Type B pancreatic cell (in vitro differentiated cells): ENCODE measurements around the gene KRTAP12-3. TPM values are rescaled to one million over a fixed set of nuclear protein-coding genes. Genes with fewer than 3 reads are reported as not detected.
A peak's percentile ranks its signal among the peaks of the same experiment; 100 is the strongest.

Experiments
- DNase-seq: peaks from one replicate; pipeline ENCODE4 v3.0.0; 2021; ENCODE audit warnings: mixed read lengths; ENCODE audit not compliant: unreplicated experiment; ENCODE audit errors: extremely low spot score
- H3K27ac Mint-ChIP-seq: 2 replicates; pipeline ENCODE4 v1.8.0; 2021; ENCODE audit warnings: mild to moderate bottlenecking, mixed read lengths
- H3K27me3 Mint-ChIP-seq: 2 replicates; pipeline ENCODE4 v1.8.0; 2021; ENCODE audit warnings: mixed read lengths
- H3K36me3 Mint-ChIP-seq: 2 replicates; pipeline ENCODE4 v1.8.0; 2021; ENCODE audit warnings: mixed read lengths
- H3K4me1 Mint-ChIP-seq: one replicate; pipeline ENCODE4 v1.8.0; 2021; ENCODE audit warnings: mixed read lengths; ENCODE audit not compliant: unreplicated experiment
- H3K4me3 Mint-ChIP-seq: 2 replicates; pipeline ENCODE4 v1.8.0; 2021; ENCODE audit warnings: mild to moderate bottlenecking, mixed read lengths
- H3K9me3 Mint-ChIP-seq: 2 replicates; pipeline ENCODE4 v1.8.0; 2021; ENCODE audit warnings: mixed read lengths
- total RNA-seq: library from RNA; stranded (reverse); gene quantifications from 2 replicates; pipeline ENCODE4 v1.2.1, GENCODE V29; 2021; ENCODE audit warnings: low replicate concordance
- TF ChIP-seq, protein P1 (sequence below): fragments of 200-600 bp; sonication (generic); conservative IDR thresholded peaks from 2 replicates; pipeline ENCODE4 v1.5.0; 2021; ENCODE audit warnings: antibody characterized with exemption, mild to moderate bottlenecking

The KRTAP12-3 gene
- total RNA-seq, 1 donor from 2014 or later, result not detected

DNA sequence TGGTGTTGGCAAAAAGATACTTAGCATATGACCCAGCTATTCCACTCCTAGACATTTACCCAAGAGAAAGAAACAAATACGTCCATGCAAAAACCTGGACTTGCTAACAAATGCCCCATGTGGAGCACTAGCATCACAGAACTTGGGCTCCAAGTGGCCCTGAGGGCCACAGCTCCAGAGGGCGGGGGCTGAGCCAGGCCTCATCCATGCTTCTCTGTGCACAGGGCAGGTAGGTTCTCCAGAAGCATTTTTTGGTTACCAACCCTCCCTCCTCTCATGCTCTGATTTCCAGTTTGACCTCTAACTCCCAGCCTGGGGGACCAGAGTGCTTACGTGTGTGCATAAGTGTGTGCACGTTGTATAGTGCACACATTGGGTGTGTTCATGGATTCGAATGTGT is 7.0 kb downstream of the KRTAP12-3 start:
- DNase-seq, result peak; percentile 24
- Mint-ChIP-seq H3K4me3 (no peak overlapping the region), H3K4me1 (no peaks in the 10 kb centered on the region), H3K27ac (no peak overlapping the region), H3K9me3 (peaks cover 4% of the 10 kb centered on the region), H3K27me3 (peaks cover 4% of the 10 kb centered on the region), H3K36me3 (no peaks in the 10 kb centered on the region)
- TF ChIP-seq, protein P1, sequence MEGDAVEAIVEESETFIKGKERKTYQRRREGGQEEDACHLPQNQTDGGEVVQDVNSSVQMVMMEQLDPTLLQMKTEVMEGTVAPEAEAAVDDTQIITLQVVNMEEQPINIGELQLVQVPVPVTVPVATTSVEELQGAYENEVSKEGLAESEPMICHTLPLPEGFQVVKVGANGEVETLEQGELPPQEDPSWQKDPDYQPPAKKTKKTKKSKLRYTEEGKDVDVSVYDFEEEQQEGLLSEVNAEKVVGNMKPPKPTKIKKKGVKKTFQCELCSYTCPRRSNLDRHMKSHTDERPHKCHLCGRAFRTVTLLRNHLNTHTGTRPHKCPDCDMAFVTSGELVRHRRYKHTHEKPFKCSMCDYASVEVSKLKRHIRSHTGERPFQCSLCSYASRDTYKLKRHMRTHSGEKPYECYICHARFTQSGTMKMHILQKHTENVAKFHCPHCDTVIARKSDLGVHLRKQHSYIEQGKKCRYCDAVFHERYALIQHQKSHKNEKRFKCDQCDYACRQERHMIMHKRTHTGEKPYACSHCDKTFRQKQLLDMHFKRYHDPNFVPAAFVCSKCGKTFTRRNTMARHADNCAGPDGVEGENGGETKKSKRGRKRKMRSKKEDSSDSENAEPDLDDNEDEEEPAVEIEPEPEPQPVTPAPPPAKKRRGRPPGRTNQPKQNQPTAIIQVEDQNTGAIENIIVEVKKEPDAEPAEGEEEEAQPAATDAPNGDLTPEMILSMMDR, result no peak

DNA sequence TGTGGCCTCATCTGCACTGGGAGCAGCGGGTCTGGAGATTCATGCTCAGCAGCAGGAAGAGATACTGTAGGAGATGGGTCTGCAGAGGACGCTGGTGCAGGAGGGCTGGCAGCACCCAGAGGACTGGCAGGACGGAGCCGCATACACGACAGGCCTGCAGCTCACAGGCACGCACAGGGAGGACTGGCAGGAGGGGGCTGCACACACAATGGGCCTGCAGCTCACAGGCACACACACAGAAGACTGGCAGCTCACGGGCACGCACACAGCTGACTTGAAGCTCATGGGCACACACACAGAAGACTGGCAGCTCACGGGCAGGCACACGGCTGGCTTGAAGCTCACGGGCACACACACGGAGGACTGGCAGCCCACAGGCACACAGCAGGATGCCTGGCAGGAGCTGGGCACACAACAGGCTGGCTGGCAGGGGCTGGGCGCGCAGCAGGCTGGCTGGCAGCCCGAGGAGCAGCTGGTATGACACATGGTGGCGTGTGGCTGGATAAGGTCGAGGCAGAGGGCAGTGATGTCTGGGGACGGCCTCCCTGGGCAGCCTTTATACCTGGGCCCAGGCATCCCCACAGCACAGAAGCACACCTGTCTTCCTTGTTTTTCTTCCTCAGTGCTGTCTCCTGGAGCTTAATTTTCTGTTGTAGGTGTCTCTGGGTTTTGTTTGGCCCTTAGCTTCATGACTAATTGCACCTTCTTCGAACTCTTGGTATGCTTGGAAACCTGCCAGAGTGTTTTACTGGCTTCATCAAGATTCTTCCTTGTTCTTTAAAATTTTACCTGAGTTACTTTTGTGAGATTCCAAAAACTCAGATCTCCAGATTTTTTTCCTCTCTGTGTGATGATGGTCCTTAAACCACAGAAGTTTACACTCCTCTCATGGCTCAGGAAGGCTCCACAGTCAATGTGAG is 8.9 kb downstream of the KRTAP12-3 start, which contains the start of gene KRTAP12-2:
KRTAP12-2 (minus strand) TSS at position 527 of the 920 bp plus-strand sequence; CDS start at position 486, 41 bp downstream.
- Mint-ChIP-seq H3K9me3 (peaks cover 4% of the 10 kb centered on the region), H3K4me3 (no peak within 1 kb of the TSS), H3K4me1 (no peaks in the 10 kb centered on the region), H3K27me3 (peaks cover 4% of the 10 kb centered on the region), H3K27ac (no peak within 1 kb of the TSS), H3K36me3 (no peaks in the 10 kb centered on the region)
- TF ChIP-seq, protein P1, result no peak
- no peak for DNase-seq

DNA sequence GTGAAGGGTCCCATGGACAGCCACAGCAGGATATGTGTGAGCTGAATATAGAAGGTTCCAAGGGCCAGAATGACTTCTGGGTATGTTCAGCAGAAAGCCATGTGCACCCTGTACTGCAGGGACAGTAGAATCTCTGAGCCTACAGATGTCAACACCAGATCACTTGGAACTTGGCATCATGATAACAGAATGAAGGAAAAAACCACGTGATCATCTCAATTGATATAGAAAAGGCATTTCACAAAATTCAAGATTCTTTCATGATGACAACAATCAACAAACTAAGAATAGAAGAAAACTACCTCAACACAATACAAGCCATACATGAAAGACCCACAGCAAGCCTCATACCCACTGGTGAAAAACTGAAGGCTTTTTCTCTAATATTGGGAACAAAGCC is 9.9 kb downstream of the KRTAP12-3 start:
- H3K27ac Mint-ChIP-seq, result no peak overlapping the region
- no peak for DNase-seq
- H3K4me3 Mint-ChIP-seq, result no peak overlapping the region
- H3K36me3 Mint-ChIP-seq, result no peaks in the 10 kb centered on the region
- H3K4me1 Mint-ChIP-seq, result no peaks in the 10 kb centered on the region
- H3K9me3 Mint-ChIP-seq, result peaks cover 4% of the 10 kb centered on the region
- TF ChIP-seq, protein P1, result no peak
- H3K27me3 Mint-ChIP-seq, result peaks cover 4% of the 10 kb centered on the region

DNA sequence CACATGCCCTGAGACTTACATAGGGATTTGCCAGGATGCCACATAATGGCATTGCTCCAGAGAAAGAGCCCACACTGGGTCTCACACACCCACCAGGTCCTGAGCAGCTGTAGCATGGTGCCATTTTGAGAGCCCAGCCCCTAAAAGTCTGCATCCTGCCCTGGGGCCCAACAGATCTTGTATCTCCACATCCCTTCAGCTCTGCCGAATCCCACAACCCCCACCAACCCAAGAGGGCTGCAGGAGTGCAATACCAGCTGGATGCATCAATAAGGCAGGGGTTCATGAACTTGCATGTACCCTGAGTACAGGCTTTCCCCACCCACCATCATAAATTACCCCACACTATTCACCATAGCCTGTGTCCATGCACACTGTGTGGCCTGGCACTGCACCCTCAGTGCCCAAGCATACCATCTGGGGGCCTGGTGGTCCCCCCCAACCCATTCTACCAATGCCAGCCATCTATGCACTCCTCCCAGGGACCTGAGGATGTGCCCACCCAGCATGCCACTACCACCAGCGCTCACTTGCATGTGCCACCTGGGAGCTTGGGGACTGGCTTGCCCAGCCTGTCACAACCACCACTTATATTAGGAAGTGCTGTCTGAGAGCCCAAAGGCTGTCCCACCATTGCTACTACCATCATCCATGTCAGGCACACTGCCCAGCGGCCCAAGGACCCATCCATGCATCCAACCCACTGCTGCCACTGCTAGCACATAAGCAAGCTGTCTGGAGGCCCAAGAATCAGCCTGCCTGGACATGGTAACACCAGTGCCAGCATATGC is 13.1 kb downstream of the KRTAP12-3 start:
- H3K27ac Mint-ChIP-seq, result no peak overlapping the region
- TF ChIP-seq, protein P1, result no peak
- DNase-seq, result peak; percentile 48
- peaks cover 10% of the 10 kb centered on the region for H3K9me3 Mint-ChIP-seq
- no peaks in the 10 kb centered on the region for H3K4me1 Mint-ChIP-seq
- H3K36me3 Mint-ChIP-seq, result no peaks in the 10 kb centered on the region
- H3K27me3 Mint-ChIP-seq, result peaks cover 24% of the 10 kb centered on the region
- H3K4me3 Mint-ChIP-seq, result no peak overlapping the region

DNA sequence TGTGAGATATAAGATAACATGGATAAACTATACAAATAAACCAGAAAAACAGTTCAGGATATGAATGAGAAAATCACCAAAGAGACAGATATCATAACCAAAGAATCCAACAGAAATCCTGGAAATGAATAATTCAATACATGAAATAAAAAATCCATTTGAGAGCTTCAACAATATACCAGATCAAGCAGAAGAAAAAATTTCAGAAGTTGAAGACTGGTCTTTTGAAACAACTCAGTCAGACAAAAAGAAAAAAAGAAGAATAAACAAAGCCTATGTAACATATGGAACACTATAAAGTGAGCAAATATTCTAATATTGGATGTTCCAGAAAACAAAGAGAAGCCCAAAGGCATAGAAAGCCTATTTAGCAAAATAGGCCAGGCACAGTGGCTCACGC is 14.2 kb downstream of the KRTAP12-3 start:
- DNase-seq, result no peak
- Mint-ChIP-seq H3K4me3 (no peak overlapping the region), H3K9me3 (peaks cover 10% of the 10 kb centered on the region), H3K4me1 (no peaks in the 10 kb centered on the region), H3K36me3 (no peaks in the 10 kb centered on the region), H3K27ac (no peak overlapping the region), H3K27me3 (peaks cover 32% of the 10 kb centered on the region)
- TF ChIP-seq, protein P1, result no peak
